Measurements from ENCODE around the gene ZHX3.

ZHX3 gene

GRCh38 chr20:41168281-41169161, 149.0 kb downstream of the ZHX3 start:
- DNase-seq, result no peak

GRCh38 chr20:41167481-41168253, 149.9 kb downstream of the ZHX3 start:
- DNase-seq, result no peak

- no peak for DNase-seq
Observed at GRCh38 chr20:41167118-41167470, 150.4 kb downstream of the ZHX3 start.

GRCh38 chr20:41166201-41167117, 151.1 kb downstream of the ZHX3 start:
- DNase-seq, result no peak

- DNase-seq, result no peak
Observed at GRCh38 chr20:41165001-41165882, 152.3 kb downstream of the ZHX3 start.

GRCh38 chr20:41163821-41164220, 153.7 kb downstream of the ZHX3 start:
- DNase-seq, result no peak

GRCh38 chr20:41162396-41162795, 155.1 kb downstream of the ZHX3 start:
- no peak for DNase-seq

GRCh38 chr20:41161886-41162285, 155.6 kb downstream of the ZHX3 start:
- no peak for DNase-seq

- no peak for DNase-seq
Observed at GRCh38 chr20:41160686-41161085, 156.8 kb downstream of the ZHX3 start.

- no peak for DNase-seq
Observed at GRCh38 chr20:41159547-41159946, 158.0 kb downstream of the ZHX3 start.

GRCh38 chr20:41158082-41158625, 159.4 kb downstream of the ZHX3 start:
- DNase-seq, result no peak

- DNase-seq, result no peak
Observed at GRCh38 chr20:41155261-41155660, 162.3 kb downstream of the ZHX3 start.

GRCh38 chr20:41154436-41155176, 162.9 kb downstream of the ZHX3 start:
- DNase-seq, result no peak

- no peak for DNase-seq
Observed at GRCh38 chr20:41152108-41152757, 165.3 kb downstream of the ZHX3 start.

GRCh38 chr20:41151134-41151869, 166.2 kb downstream of the ZHX3 start:
- DNase-seq, result no peak

GRCh38 chr20:41150664-41151063, 166.9 kb downstream of the ZHX3 start:
- no peak for DNase-seq

GRCh38 chr20:41148942-41149341, 168.6 kb downstream of the ZHX3 start:
- no peak for DNase-seq

- DNase-seq, result no peak
Observed at GRCh38 chr20:41147767-41148191, 169.8 kb downstream of the ZHX3 start.

- no peak for DNase-seq
Observed at GRCh38 chr20:41145821-41146620, 171.5 kb downstream of the ZHX3 start.

All from HCEC 1CT (cell line).